NCI-H510A treated with DMSO at 0.1 percent for 48 hours (cell line): Measurements from ENCODE around the gene CSTB.
"Not testable (repeated sequence)": the region's sequence is repeated elsewhere in the genome, so short reads cannot be mapped to it uniquely, and the experiment has no call there.

Experiments
- DNase-seq: peaks from one replicate; lab custom pipeline; 2025; lab: John Stamatoyannopoulos, UW

CSTB gene, protein sequence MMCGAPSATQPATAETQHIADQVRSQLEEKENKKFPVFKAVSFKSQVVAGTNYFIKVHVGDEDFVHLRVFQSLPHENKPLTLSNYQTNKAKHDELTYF

DNA sequence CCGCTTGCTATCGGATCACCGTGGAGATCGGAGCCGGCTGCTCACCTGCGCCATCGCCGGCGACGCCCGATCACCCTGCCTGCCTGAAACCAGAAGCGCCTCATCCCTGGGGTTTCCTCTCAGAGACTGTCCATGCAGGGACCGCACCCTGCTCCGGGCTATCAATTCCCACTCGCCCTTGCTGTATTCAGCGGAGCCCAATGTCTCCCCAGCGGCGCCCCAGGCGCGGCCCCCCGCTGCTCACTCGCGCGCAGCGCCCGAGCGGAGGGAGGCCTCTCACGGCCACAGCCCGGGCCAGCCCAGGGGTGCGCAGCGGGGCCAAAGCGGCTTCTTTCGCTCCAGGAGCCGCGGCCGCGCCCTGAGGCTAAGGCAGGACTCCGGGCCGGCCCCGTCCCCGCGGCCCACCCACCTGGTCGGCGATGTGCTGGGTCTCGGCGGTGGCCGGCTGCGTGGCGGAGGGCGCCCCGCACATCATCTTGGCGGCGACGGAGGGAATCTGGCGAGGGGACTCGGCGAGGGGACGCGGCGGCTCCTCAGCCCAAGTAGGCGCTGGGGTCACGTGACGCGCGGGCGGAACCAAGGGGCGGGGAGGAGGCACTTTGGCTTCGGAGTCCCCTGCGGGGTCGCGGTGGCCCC lies at the start of gene CSTB:
TSS of gene CSTB (minus strand) at position 514 of the 636 bp plus-strand sequence. CDS start at position 475, 39 bp downstream.
- DNase-seq: peak; percentile 73

DNA sequence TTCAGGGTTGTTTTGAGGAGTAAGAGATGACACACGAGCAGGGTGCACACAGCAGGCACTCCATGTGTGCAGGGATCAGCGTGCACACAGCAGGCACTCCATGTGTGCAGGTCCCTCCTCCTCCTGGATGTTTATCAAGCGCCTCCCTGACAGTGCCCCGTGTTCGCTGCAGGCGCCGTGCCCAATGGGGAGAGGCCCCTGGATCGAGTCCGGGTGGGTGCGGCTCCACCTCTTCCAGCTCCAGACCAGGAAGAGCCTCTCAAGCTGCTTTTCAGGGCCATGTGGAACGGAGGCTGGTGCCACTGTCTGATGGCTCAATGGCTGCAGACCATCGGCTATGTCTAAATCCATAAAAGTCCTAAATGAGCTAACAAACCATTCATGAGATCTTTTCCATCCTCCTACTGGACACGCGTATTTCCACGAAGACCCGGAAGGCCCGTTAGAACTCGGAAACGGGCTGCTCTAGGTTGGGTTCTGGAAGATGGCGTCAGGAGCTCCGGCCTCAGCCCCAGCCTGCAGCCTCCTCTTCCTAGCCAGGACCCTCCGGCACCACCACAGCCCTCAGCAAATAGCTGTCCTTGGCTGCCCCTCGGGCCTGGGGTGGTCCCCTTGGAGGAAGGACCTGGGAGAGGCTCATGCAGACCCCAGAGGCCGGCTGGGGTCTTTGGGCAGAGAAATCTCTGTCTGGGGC lies 49.3 kb upstream of the CSTB start:
- DNase-seq: no peak

DNA sequence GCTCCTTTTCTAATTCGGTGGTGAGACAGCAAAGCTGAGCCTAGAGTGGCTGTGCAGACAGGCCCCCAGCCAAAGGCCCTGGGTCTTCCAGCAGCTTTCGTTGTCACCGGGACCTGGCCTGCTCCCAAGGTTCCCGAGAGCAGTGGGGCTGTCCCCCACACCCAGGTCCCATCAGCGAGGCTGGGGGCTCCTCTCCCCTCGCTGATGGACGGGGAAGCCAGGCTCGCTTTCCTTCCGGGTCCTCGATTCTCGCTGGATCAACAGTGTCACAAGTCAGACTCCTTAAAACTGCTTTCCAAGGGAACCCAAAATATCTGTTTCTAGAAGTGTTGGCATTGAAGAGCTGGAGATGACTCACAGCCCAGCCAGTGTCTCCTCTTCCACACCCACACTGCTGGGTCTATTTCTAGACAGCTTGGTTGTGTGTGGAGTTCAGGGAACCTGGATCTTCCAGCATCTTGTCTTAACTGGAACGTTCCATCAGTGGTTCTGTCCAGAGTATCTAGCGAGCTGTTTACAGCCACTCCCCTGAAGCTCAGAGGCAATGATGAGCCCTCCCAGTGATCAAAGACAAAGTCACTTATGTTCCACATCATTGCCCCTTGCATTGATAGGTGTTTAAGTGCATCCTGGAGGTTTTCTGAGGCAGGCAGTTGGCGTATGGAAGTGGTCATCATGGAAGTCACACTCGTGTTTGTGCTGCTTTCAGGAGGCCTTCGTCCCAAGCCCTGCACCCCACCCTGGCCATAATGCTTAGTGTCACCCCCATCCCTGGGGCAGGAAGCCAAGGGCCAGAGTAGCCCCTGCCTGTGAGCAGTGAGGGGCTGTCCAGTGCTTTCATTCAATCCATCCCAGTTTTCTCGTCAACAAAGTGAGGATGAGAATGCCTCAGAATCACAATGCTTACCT lies 48.5 kb upstream of the CSTB start:
- peak; percentile 48 for DNase-seq

DNA sequence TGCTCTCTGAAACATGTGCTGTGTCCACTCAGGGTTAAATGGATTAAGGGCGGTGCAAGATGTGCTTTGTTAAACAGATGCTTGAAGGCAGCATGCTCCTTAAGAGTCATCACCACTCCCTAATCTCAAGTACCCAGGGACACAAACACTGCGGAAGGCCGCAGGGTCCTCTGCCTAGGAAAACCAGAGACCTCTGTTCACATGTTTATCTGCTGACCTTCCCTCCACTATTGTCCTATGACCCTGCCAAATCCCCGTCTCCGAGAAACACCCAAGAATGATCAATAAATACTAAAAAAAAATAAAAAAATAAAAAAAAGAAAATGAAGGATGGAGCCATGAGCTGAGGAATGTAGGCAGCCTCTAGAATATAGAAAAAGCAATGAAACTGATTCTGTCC lies 46.6 kb upstream of the CSTB start:
- not testable (repeated sequence) for DNase-seq

DNA sequence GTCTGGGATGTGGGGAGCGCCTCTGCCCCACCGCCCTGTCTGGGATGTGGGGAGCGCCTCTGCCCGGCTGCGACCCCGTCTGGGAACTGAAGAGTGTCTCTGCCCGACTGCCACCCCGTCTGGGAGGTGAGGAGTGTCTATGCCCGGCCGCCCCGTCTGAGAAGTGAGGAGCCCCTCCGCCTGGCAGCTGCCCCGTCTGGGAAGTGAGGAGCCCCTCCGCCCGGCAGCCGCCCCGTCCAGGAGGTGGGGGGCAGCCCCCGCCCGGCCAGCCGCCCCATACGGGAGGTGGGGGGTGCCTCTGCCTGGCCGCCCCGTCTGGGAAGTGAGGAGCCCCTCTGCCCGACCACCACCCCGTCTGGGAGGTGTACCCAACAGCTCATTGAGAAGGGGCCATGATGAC lies 46.1 kb upstream of the CSTB start:
- not testable (repeated sequence) for DNase-seq

DNA sequence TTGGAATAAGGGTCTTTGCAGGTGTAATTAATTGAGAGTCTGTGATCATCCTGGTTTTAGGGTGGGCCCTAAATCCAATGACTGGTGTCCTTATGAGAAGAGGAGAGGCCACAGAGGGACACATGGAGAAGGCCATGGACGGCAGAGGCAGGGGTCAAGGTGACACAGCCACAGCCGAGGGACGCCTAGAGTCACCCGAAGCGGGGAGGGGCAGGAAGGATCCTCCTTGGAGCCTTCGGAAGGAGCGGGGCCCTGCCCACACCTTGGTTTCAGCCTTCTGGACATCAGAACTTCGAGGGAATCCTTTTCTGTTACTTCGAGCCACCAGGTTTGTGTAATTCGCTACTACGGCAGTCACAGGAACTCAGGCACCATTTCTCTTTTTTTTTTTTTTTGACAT lies 44.4 kb upstream of the CSTB start:
- DNase-seq: no peak

DNA sequence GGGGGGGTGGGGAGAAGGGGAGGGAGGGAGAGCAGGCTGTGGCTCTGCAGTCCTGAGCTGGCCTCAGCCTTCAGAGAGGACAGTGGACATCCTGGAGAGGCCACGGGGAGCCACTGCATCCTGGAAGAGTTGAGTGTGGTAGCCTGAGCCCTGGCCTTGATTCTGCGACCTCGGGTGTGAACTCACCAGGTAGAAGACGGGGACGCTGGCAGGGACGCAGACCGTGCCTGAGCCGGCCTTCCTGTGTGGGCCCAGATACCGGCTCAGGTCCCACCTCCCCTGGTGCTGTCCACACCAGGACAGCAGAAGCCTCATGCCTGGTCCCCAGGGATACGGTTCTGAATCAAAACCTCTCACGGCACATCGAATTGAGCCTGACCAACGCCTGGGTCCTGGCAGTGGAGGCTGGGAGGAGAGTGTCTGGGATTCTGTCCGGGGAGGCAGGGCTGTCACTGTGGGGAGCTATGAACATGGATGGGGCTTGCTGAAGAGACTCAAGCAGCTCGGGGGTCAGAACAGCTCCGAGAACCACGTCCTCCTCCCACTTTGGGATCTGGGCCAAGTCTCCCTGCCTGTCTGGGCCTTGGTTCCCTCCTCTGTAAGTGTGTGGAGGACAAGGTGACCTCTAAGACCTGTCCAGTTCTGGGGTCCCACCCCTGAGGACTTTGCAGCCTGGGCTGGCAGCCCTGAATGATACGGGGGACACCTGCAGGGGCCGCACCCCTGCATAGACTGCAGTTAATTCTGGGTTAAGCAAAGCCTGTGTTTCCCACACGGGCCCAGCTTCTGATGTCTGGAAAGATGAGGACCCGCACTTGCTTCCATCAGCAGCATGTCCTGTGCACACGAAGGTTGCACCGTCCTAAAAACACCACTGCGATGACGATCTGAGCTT lies 43.6 kb upstream of the CSTB start:
- no peak for DNase-seq

DNA sequence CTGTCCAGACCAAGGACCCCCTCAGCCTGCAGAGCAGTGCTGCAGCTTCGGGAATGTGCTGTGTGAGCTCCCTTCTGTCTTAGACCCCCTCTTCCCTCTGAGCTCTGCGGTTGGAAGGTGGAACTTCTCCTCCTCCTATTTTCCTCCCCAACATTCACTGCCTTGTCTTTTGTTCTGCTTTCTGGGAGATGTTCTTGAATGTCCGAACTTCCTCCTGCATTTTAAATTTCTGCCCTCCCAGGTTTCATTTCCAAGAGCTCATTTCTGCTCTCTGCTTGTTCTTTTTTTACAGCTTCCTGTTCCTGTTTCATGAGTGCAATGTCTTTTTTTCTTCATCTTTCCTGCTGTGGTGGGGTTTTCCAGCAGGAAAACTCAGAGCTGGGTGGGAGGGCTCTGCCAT lies 42.6 kb upstream of the CSTB start:
- no peak for DNase-seq

DNA sequence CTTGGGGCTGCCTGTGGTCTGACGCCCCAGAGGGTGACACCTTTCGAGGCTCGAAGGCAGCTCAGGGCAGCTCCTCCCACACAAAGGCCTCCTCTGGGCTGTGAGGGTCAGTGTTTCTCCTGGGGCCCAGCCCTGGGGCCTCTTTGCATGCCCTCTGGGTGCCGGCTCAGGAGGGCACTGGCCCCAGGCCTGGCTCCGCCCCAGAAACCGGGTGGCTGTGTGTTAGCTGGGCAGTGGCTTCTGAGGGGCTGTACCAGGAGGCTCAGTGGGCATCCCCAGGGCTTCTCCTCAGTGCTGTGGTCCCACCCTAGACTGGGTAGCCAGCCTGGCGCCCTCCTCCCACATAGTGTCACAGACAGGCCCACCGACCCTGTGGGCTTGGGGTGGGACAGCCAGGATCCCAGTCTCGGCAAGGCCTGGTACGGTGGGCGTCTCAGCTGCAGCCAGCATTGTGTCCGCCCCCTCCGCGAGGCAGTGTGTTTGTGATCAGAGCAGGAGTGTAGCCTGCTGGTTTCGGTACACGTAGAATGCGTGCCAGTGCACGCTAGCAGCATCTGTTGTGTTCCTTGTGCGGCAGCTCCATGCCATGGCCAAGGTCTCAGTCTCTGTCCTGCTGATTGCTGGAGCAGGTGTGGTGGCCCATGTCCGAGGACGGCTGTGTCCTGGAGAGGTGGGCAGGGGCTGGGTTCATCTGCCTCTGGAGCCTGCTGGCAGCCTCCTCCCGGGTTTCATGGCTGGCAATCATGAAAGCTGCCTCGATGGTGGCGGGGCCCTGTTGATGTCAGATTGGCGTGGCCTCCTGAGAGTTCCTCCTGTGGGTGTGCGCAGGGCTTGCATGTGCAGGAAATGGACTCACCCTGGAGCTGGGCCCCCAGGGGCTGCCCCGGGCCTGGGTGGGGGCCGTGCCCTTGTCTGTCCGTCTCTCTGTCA lies 41.3 kb upstream of the CSTB start:
- no peak for DNase-seq

DNA sequence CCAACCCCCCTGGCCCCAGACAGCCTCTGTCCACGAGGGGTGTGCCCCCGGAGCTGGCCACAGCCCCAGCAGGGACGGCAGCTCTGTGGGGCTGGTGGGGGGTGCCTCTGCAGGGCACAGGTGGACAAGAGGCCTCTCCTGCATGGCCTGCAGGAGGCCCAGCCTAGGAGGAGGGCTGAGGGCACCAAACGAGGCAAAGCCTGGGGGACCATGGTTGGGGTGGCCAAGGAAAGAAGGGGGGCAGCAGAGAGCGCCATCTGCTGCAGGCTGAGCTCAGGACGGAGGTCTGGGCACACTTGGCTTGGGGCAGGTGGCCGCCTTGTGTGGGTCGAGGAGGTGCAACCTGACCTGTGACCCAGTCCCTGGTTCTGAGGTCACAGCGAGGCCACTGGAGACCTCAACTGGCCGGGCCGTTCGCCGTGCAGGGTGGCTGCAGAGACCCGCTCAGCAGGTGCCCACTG lies 40.5 kb upstream of the CSTB start:
- no peak for DNase-seq

DNA sequence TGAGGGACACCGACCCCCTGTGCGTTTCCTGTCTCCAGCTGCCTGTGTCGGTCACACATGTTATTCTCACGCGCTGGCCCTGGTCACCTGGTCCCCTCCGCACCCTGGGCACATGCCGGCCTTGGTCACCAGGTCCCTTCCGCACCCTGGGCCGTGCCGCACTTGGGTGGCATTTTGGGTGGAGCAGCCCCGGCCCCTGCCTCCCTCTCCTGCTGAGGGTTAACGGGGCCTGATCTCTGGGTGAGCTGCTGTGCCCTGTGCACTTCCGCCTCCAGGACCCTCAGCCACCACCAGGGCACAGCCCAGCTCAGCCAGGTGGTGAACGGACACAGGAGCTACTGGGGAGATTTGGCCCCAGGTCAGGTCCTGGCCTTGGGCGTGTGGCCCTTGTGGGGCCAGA lies 39.9 kb upstream of the CSTB start:
- DNase-seq: no peak

DNA sequence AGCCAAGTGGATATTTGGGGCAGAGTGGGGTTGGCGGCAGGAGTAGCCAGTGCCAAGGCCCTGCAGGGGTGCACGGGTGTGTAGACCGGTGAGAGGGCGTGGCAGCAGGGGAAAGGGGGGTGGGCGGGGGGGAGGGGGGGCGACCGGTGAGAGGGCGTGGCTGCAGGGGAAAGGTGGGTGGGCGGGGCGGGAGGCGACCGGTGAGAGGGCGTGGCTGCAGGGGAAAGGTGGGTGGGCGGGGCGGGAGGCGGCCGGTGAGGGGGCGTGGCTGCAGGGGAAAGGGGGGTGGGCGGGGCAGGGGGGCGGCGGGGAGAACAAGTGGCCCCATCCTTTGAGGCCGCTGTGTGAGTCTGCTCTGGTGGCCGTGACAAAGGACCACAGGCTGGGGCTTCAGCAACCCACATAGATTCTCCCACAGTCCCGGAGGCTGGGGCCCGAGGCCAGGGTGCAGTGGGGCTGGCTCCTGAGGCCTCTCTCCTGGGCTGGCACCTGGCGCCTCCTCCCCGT lies 39.1 kb upstream of the CSTB start:
- no peak for DNase-seq

DNA sequence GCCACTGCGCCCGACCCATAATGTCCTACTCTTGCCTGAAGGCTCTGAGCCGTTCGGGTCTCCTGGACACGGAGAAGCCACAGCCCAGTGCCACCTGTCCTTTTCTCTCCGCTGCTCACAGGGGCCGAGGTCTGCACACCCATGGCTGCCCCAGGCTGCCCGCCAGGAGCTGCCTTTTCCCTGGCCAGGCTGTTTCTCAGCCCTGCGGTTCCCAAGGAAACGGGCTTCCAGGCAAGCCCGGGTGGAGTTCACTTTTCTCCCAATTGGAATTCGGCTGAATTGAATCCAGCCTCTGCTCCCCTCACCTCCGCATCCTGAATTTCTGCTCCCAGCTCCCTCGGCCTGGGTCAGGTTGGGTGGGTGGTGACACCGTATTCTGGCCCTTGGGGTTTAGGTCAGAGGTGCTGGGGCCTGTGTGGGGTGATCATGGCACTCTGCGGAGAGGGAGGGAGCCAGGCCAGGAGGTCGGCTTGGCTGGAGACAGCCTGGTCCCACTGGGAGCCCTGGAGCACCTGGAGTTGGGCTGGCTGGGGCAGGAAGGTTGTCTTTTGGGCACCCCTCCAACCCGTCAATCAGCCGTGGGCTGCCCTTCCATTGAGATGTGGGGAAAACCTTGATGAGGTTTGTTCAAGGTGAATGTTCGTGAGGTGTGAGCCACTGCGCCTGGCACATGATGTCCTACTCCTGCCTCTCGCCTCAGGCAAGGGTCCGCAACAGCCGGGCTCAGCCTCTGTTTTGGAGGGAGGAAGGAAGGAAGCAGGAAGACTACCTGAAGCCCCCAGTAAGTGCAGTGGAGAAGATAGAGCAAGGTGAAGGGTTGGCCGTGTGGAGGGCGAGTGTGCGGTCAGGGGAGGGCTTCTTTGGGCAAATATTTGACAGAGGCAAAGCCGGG lies 38.4 kb upstream of the CSTB start:
- no peak for DNase-seq

DNA sequence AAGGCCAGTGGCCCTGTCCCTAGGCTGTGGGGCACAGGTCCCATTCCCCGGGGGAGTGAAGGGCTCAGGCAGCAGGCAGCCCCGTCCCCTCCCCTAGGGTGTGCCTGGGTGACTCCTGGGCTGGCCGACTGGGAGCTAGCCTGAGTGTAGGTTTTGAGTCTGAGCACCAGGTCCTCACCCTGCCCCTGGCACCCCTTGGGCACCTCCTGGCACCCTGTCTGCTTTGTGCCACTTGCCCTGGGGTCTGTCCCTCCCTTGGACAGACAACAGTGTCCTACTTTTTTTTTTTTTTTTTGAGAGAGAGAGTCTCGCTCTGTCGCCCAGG lies 37.5 kb upstream of the CSTB start:
- no peak for DNase-seq

DNA sequence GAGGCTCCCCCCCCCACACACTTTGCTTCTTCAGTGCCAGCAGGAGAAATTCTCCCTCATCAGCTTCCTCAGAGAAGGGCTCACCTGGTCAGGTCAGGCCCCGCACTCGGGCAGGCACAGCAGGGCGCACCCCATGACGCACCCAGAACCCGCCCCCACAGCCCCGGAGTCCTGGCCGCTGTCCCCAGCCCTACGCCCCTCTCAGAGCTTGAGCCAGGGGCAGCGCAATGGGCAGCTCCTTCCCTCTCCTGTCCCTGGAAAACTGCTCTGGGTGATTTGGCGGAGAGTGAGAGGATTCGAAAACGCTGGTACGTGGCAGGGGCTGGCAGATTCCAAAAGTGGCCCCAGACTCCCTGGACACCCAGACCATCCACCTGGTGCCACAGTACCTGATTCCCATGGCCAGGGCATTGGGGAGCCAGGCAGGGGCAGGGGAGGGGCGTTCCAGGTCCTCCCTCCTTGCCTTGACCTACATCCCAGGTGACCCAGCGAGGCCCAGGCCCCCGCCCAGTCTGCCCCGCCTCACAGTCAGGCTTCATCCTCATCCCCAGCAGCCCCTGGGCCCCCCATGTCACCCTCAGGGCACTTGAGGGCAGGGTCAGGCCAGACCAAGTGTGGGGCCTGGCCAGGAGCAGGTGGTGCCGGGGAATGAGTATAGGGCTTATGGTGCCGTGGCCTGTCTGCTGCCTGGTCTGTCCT lies 37.0 kb upstream of the CSTB start:
- no peak for DNase-seq

DNA sequence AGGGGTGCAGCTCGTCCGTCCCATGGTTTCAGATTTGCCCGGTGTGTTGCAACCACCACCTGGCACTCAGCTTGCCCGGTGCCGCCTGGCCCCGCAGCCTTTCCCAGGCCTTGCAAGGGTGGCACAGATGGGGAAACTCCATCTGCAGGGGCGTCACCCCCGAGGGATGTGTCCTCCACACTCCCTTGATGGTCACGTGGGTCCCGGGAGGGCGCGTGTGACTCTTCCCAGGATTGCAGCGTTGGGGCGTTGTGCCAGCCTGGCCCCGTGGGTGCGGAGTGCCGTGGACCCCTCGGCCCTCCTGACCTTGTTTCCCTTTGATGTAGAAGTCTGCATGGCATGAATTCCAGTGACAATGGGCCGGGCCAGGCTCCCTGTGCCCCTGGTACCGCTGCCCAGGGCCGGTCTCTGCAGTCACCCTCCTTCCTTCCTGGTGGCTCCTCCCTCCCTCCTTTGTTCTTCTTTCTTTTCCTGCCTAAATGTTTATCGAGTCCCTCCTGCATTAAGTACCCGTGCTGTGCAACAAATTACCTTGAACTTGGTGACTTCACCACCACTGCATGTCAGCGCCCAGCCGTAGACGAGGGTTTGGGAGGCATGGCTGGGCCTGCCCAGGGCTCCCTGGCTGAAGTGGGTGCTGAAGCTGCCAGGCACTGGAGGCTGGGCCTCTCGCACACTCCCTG lies 36.2 kb upstream of the CSTB start:
- peak; percentile 91 for DNase-seq

DNA sequence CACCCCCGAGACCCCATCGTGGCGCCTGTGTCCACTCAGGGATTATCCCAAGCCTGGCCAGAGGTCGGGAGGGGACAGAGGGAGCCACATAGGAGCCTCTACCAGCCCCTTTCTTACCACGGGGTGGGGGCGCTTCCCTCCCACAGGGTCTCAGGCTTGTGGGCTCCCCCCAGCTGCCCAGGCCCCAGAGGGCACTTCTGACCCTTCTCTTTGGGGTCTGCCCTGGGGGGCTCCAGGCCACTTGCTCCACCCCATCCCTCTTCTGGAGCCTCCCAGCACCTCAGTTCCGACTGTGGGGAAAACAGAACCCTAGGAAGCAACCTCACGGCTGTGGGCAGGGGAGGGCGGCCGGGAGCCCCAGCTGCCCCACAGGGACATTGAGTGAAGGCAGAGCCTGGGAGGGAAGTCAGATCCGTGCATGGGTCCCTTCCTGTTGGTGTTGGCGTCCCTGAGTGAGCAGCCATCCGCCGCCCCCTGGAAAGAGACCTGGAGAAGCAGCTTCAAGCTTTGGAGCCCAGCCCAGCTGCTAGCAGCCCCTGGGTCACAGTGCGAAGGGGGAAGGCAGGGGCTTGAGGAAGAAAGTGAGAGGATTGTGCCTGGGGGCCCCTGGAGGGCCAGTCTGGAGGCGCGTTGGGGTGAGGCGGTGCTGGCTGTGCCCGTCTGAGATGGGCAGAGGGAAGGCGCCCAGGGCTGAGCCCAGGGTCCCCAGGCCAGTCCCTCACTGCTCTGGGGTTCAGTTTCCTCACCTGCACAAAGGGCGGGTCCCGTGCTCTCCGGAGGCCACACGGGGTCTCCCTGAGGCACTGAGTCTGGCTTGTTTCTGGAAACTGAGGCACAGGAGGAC lies 35.4 kb upstream of the CSTB start:
- DNase-seq: no peak
